HG03066 (cell line): ENCODE results near the gene CLNK.

Source experiments
- ATAC-seq: cut with Tn5 transposase; IDR thresholded peaks from one replicate; pipeline ENCODE4 v1.9.1; 2021; ENCODE audit warnings: low read depth; ENCODE audit not compliant: unreplicated experiment

Gene CLNK

GRCh38 chr4:10667701-10668326, 16.8 kb downstream of the CLNK start:
- ATAC-seq: no peak

GRCh38 chr4:10666616-10667015, 18.0 kb downstream of the CLNK start:
- ATAC-seq: no peak

DNA sequence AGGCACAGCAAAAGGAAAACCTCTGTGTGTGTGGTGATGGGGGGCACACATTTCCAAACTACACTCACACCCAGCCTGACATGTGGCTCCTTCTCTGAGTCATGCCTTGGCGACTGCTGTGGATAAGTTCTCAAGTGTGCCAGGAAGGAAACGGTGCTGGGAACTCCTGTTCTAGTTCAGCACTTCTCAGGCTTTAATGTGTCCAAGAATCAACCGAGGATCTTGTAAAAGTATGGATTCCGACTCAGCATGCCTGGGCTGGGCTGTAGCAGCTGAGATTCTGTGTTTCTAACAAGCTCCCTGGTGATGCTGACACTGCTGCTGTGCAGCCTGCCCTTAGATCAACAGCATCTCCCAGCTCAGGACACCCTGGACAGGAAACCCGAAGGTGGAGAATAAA, 20.2 kb downstream of the CLNK start:
- ATAC-seq: no peak

GRCh38 chr4:10662937-10663336, 21.6 kb downstream of the CLNK start:
- no peak for ATAC-seq

GRCh38 chr4:10661047-10661446, 23.5 kb downstream of the CLNK start:
- ATAC-seq: no peak

- no peak for ATAC-seq
Measured at GRCh38 chr4:10659251-10659650, 25.3 kb downstream of the CLNK start.

DNA sequence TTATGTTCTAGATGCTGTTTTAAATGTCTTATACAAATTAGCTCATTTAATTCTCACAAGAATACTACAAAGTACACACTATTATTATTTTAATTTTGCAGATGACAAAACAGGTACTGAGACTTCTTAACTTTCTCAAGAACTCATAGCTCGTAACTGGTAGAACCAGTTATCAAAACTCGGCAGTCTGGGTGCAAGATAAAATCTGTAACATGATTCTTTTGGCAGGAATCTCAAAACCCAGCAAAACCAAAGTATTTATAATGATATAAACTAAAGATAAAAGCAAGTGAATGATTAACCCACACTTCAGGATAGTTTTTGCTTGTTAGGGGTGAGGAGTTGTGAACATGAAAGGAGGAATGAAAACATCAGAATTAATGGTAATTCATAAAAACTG, 27.6 kb downstream of the CLNK start:
- no peak for ATAC-seq

DNA sequence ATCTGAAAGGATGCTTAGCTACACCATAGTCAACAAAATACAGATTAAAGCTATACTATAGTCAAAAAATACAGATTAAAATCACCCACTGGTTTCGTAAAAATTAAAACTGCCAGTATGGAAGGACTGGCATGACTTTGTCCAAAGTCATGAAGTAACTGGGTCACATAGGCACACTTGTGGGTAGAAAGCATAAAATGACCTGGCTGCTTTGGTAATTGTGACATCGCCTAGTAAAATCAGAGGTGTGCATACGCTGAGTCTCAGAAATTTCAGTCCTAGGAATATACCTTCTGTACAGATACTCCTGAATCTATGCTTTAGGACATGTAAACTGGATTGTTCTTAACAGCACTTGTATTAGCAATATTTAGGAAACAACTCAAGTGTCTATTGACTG, 28.1 kb downstream of the CLNK start:
- no peak for ATAC-seq

DNA sequence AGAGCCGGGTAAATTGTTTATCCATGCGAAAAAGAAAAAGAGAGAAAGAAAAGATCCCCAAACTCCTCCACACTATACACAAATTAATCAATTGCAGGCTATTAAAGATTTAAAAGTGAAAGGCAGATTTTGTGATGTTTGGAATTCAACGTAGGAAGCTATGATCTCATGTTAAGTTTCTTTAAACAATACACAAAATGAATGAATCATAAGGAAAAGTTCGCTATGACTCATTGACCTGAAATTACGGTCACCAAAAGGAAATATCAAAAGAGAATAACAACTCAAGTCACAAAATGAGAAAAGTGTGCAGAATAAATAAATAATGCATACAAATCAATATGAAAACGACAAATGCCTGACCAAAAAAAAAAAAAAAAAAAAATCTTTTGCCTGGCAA, 28.6 kb downstream of the CLNK start:
- no peak for ATAC-seq

GRCh38 chr4:10648479-10648878, 36.1 kb downstream of the CLNK start:
- ATAC-seq: no peak

DNA sequence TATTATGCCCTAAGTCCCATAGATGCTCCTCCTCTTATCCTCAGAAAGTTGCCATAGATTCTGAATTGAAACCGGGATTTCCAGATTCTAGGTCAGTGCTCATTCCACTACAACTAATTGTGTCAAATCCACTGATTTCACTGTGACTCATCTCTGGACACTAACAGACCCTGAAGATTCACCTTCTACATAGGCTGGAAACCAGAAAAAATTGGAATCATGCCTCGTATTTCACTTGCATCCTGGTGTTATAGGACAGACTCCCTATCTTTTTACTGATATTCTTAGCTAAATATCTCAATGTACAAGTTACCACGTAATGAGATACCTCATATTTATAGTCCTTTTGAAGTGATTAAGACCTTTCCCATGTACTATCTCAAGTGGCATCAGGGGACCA, 36.7 kb downstream of the CLNK start:
- ATAC-seq: no peak

DNA sequence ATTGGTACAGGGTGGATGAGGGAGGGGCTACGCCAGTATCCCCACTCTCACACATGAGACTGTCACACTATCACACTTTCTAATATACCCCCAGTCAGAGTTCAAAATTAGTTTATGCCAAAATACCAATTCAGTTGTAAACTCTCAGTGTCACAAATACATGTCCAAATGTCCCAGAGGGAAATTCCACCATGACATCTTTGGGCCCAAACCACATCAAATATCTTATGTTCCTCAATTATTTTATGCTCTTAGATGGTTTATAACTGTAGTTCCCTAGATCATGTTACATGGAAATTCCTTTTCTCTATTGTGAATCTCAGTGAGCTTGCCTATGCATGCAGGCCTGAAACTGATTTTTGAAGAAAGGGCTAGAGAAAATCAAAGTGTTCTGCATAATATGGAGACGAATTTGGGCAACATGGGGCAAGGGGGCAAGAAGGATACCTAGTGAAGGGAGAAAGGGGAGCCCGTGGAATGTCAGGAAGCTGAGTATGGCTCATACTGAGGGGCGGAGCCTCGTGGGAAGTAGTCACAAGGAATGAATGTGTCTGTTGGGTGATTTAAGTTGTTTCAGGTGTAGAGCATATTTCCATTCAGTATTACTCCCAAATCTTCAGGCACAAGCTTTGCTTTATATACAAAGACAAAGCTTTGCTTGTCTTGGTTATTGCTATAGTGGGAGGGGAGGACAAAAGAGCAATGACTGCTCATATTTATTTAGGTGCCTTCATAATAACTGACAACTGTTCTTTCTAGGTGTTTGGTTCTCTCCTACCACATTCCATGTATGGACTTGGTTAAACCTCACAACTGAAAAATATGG, 40.8 kb downstream of the CLNK start:
- no peak for ATAC-seq

- ATAC-seq: no peak
Measured at GRCh38 chr4:10640561-10641201, 43.9 kb downstream of the CLNK start.

DNA sequence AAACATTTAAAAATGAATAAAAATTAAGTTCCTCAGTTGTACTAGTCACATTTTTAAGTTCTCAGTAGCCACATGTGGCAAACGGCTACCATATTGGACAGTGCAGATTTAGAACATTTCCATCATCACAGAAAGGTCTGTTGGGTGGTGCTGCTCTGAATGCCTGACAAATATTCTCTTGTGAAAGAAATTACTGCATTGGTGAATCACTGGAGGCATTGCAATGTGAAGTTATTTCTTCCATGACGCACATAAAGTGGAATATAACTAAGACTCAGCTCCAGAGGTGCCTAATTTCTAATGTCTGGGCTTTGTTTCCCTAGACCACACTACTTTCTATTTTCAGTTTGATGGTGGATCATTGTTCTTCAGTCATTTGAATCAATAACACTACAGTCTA, 44.9 kb downstream of the CLNK start:
- ATAC-seq: no peak

- no peak for ATAC-seq
Measured at GRCh38 chr4:10639100-10639499, 45.5 kb downstream of the CLNK start.

- ATAC-seq: no peak
Measured at GRCh38 chr4:10635091-10635490, 49.5 kb downstream of the CLNK start.

DNA sequence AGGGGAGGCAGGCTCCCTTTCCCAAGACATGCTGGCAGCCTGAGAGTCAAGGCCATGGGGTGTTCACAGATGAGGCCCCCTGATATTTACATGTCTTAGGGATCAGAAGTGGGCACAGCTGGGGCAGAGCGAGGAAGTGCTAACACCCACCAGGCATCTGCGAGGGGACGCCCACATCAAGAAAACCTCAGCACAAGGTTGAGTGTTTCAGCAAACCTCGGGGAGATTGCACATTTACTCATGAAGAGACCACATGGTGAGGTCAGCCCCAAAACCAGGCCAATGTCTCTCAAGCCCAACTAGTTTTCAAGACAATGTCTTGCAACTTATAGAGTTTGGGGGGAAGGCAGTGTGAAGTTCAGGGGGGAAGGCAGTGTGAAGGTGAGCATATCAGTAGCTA, 55.2 kb downstream of the CLNK start:
- no peak for ATAC-seq

GRCh38 chr4:10625131-10625530, 59.4 kb downstream of the CLNK start:
- no peak for ATAC-seq

GRCh38 chr4:10623862-10624261, 60.7 kb downstream of the CLNK start:
- ATAC-seq: no peak

DNA sequence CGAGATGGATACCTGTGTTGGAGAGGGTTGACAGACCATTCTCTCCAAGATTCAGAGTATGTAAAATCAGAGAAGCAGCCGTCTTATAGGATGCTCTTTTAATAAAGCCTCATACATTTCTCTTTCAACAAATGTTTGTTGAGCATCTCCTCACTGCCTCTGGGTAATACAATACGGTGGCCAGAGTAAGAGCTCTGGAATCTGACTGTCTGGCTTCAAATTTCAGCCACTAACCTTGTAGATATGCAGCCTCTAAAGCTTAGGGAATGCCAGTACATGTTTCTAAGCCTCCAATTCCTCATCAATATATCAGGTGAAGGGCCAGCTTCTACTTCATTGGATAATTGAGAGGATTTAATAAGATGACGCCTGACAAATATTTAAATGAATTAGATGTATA, 61.3 kb downstream of the CLNK start:
- ATAC-seq: no peak

DNA sequence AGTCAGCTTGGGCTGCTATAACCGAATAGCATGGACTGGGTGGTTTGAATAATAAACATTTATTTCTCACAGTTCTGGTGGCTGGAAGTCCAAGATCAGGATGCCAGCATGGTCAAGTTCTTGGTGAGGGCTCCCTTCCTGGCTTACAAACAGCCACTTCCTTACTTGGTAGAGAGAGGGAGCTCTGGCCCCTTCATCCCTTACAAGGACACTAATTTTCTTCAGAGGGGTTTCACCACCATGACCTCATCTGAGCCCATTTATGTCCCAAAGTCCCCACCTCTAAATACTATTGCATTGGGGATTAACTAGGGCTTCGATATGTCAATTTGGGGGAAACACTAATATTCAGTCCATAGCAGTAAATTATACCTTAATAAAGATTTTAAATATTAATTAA, 61.8 kb downstream of the CLNK start:
- no peak for ATAC-seq

- no peak for ATAC-seq
Measured at GRCh38 chr4:10620935-10621488, 63.6 kb downstream of the CLNK start.
